GM19025 (cell line): Measurements from ENCODE around the gene PDE8B.

Experiments
- ATAC-seq: cut with Tn5 transposase; IDR thresholded peaks from one replicate; pipeline ENCODE4 v1.9.1; 2021; ENCODE audit warnings: mild to moderate bottlenecking, low read depth, moderate library complexity; ENCODE audit not compliant: unreplicated experiment

PDE8B gene

DNA sequence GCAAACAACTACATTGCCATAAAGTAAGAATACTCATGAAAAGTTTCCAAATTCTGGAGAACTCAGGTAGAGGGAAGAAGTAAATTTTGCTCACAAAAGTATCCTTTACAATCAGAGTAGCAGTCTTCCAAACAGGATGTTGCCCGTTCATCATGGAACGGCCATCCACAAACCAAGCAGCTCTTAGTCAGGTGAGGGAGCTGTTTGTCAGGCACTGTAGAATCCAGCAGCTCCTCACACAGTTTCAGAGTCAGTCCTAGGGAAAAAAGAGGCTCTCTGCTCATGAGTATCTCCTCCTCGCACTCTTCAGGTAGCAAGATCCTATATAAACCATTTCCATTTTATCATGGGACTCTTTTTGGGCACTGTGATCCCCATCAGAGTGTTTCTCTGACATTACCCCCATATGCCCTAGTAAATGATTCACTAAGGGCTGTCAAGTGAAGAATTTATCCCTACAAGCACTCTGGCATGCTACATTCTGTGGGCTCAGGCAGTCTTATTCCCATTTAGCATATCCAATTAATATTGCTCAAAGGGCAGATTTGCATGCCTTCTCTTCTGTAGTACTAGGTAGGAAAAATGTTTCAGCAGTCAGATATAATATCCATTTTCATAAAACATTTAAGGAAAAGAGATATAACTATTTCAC, 183.7 kb downstream of the PDE8B start:
- ATAC-seq, result no peak

DNA sequence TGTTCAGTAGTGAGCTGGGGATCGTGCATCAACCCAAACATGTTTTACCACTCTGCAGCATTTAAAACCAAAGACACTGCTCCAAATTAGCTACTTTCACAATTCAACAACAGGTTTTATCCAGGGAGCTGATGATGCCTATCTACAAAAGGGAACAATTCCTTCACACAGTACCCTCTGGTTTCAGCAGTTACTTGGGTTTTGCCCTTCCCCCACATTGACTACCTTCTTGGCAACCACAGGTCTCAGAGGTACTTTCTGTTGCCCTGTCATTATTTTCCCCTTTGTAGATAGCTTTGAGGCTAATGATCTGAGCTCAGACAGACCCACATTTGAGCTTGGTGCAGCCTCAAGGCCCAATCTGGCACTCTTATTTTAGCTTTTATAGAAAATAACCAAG, 185.5 kb downstream of the PDE8B start:
- ATAC-seq, result no peak

DNA sequence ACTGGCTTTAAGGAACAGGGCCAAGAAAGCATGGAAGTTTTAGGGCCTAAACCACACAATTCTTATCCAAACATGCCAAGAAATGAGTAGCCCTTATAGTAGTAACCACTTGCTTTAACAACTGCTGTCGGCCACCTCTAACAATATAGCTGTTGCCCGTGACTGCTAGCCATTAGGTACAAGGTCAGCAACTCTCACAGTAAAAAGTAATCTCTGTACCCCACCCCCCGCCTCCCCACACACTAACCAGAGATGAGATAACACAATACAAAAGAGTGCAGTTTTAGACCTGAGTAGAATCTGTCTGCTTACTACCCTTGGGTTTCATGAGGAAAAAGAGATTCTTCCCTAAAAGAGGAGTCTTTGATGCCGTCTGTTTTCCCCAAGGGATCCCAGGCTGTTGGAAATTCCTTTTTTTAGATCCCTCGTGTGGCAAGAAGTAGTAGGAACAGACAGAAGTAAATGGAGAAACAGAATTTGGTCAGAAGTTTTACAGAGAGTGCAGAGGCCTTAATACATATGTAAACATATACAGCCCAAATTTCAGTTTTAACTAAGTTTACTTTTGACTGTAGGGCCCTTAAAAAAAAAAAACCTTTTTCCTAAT, 187.3 kb downstream of the PDE8B start:
- ATAC-seq, result no peak

DNA sequence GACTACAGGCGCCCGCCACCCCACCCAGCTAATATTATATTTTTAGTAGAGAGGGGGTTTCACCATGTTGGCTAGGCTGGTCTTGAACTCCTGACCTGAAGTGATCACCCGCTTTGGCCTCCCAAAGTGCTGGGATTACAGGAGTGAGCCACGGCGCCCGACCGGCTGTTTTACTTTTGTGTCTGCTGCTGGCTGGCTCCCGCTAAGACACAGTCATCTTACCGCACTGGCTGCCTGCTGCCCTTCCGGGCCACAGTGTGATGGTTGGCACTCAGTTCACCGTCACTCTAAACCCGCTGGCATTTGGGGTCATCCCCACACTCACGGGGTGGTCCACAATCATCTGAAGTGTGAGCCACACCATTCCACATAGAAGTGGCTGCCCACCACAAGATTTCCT, 188.0 kb downstream of the PDE8B start:
- ATAC-seq, result no peak

DNA sequence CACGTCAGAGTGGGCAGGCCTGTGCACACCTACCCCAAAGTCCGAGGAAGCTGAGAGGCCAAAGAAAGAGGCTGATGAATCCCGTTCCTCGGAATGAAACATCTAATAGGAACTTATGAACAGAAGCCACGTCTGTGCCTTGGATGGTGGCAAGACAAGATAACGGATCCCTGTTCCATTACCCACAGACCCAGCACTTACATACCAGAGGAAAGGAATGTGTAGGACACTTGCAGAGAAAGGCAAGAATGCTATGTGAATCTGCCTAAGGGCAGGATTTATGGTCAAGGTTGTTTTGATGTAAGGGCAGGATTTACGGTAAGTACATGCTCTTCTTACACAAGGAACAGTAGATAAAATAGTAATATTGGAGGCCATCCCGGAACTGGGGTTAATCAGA, 188.4 kb downstream of the PDE8B start:
- ATAC-seq, result no peak

DNA sequence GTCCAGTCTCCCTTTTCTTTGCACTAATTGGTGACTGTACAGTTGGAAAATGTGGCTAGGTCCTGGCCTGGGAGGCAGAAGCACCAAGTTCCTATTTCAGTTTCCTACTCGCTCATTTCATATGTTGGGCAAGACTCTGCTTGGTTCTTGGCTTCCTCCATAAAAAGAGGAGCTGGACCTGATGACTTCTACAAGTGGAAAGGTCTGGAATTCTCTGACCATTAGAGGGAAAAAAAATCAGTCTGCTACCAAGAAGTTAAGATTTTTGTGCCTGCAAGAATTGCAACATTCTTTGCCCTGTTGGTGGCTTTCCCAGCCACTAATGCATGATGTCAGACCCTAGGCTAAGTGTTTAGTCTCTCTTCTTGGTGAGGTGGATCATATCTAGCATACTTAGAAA, 190.2 kb downstream of the PDE8B start:
- ATAC-seq, result no peak

DNA sequence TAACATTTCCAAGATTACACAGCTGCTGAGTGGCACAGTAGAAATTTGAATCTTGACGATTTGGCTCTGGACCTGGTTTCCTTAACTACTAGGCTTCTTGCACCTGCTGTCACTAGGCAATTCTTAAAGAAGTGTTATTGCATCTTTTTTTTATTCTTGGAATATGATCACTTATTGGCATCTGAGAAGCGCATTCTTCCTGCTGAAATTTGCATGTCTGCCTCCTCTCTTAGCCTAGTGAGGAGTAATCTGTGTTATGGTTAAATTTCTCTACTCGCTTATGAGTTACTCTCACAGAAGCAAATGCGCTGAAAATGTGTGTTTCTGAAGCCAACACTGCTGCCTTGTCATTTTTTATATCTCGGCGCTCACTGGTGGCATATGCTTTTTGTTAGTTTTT, 192.3 kb downstream of the PDE8B start:
- no peak for ATAC-seq

DNA sequence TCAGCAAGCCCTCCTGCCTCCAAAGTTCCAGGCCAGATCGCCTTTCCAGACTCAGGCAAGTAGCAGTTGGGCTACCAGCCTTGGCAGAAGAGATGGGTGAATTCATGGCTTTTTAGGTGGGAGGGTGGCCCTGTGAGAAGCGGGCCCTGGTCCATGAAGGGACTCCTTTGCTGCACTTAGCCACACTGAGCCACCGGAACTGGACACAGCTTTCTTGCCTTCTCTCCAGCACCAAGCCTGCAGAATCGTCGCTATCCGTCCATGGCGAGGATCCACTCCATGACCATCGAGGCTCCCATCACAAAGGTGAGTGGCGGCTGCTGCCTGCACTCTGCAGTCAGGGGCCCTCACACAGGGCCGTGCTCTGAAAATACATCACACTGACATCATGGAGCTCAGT, 196.7 kb downstream of the PDE8B start:
- ATAC-seq, result no peak

DNA sequence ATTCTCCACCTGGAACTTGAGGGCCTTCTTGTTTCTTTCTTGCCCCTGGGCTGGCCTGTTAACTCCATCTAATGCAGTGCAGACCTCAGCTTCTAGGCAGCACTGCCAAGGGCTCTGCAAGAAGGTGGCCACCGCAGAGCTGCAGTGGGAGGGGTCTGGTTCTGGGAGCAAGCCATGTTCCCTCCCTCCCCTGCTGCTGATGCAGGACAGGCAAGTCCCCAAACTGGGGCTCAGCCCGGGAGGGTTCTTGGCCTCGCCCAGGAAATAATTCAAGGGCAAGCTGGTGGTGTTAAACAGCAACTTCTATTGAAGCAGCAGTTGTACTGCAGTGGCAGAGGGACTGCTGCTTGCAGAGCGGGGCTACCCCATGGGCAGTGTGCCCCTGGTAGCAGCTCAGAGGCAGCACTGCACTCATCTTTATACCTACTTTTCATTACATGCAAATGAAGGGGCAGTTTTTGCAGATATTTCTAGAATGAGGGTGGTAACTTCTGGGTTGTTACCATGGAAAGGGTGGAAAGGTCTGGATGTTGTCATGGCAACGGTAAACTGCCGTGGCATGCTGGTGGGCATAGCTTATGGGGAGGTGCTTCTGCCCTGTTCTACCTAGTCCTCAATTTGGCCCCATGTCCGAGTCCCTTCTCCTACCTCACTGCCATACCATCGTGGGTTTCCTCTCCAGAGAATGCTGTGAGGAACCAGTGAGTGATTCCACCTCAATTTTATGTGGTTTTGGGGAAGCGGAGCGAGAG, 199.6 kb downstream of the PDE8B start:
- ATAC-seq, result no peak

DNA sequence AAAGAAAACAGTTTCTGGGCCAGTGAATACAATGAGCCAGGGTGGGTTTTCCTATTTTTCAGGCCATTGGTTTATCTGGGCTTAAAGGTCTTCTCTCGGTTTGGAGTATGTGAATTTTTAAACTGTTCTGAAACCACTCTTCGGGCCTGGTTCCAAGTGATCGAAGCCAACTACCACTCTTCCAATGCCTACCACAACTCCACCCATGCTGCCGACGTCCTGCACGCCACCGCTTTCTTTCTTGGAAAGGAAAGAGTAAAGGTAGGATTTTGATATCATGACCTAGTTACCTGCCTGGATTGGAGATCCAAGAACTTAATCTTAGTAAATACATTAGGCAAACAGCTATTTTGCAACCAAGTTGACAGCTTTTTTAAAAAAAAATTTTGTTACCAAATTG, 202.6 kb downstream of the PDE8B start:
- ATAC-seq, result no peak

DNA sequence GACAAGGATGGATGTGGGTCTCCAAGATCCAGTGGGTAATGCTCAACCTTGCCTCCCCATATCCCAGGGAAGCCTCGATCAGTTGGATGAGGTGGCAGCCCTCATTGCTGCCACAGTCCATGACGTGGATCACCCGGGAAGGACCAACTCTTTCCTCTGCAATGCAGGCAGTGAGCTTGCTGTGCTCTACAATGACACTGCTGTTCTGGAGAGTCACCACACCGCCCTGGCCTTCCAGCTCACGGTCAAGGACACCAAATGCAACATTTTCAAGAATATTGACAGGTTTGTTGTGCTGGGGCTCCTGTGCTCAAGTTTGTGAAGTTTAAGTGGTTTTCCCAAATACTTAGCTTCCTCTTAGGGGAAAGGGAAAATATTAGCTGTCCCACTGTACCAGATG, 207.7 kb downstream of the PDE8B start:
- no peak for ATAC-seq

DNA sequence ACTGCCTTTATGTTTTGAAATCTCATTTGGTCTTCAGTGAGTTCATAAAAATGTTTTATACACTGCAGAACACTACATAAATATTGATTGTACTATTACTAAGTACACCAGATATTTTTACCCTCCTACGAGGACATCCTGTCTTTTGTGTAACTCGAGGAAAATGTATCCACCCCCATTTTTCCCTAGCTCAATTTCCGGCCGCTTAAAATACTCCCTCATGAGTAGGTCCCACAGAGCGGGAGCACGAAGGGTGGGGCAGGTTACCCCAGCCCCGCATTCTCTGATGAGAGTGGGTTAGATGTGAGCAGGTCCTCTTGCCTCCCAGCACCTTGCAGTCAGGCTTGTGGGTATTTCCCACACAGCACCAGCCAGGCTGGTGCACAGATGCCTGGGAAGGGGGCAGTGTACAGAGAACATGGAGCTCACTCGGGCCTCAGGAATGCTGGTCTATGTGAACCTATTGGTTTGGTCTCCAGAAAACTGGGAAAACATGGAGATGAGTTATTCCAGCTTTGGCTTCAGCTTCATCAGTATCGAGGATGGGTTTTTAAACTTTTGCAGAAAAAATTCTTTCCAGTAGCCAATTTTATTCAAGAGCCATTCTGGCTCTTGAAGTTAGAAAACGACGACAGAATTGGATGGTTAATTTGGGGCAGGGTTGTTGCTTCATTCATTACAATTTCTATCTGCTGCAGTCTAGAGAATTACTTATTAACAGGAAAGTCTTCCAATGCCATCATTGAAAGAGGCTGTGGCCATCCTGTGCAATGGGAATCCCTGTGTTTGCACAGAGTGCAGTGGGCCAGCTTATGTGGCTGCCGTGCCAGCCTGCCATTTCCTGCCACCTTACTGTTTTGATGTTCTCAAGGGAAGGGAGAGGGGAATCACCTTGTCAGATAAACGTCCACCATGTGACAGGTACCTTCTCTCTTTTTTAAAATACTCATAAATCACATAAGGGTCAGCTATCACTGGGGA, 208.4 kb downstream of the PDE8B start:
- no peak for ATAC-seq

DNA sequence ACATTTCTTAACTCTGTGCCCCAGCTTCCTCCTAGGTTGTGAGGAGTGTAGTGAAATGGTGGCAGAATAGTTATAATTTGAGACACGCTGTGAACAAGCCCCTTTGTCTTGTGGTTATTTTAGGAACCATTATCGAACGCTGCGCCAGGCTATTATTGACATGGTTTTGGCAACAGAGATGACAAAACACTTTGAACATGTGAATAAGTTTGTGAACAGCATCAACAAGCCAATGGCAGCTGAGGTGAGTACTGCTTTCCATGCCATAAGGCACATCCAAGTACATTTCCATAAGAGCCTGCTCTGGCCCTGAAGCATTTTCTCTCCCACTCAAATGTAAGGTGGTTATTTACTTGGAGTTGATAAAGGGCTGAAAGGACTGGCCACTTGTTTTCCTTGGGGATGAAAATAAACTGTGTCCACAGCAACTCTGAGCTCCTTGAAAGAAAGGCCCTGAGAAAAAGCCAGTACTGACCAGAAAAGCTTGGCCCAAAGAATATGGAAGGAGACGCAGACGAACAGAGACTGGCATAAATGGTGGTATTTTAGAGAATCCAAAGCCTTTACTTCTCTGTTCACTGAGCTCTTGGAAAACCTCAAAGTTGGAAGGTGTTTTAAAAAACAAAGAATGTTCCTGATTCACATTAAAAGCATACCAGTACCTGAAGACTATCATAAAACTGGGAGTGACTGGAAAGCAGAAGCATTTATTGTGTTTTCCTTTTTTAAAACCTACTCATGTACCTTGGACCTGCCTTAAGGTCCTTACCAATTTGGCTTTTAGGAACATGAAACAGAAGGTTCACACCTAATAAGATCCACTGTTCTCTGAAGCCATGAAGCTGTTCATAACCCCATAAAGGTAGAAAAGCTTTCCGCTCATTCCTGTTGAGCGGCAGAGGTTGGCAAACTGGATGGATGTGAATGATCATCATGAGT, 209.4 kb downstream of the PDE8B start:
- ATAC-seq, result no peak

DNA sequence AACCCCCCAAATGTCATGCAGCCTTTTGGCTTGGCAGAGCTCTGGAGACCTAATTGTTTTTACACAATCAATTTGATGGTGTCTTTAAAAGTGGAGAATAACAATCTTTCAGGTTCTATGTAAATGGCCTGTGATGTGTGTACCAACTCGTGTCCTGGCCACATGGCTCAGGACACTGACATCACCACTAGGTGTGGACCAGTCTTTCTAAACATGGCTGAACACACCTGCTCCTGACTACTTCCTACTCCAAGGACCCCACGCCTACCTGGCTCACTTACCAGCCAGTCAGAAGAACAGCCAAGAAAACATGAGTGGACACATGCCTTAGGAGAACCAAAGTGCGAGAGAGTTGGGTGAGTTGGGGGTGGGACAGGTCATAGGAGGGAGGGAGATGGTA, 210.5 kb downstream of the PDE8B start:
- no peak for ATAC-seq

DNA sequence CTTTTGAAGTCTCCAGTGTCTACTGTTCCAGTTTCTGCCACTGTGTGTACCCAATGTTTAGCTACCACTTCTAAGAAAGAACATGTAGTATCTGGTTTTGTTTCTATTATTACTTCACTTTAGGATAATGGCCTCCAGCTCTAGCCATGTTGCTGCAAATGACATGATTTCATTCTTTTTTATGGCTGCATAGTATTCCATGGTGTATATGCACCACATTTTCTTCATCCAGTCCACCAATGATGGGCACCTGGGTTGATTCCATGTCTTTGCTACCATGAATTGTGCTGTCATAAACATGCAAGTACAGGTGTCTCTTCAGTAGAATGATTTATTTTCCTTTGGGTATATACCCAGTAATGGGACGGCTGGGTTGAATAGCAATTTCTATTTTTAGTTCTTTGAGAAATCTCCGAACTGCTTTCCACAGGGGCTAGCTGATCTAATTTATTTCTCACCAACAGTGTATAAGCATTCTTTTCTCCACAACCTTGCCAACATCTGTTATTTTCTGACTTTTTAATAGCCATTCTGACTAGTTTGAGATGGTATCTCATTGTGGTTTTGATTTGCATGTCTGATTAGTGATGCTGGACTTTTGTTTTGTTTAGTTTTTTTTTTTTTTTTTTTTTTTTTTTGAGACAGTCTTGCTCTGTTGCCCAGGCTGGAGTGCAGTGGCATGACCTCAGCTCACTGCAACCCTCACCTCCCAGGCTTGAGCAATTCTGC, 212.7 kb downstream of the PDE8B start:
- no peak for ATAC-seq

DNA sequence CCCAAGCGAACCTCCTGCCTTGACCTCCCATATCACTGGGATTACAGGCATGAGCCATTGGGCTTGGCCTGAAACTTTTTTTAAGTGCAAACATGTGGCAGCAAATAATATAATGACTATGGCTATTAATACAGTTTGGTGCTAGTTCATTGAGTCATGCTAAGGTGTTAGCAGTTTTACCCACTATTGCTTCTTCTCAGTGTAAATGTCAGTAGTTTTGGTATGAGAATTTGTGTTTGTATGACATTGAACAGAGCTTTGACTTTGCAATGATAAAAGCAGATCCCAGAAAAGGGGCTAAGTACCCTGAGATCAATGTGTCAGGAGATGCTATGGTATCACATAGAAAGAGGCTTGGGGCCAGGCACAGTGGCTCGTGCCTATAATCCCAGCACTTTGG, 214.4 kb downstream of the PDE8B start:
- ATAC-seq, result no peak

DNA sequence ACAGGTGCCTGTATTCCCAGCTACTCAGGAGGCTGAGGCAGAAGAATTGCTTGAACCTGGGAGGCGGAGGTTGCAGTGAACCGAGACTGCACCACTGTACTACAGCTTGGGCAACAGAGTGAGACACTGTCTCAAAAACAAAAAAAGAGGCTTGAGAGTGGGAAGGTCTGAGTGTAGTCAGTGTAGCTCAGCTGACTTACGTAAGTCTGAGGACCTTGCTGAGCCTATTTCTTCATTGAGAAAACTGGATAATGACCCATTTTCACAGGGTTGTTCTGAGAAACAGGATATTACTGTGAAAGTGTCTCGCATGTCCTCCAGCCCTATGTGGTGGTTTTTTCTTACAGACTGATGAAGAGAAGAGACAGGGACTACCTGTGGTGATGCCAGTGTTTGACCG, 214.9 kb downstream of the PDE8B start:
- no peak for ATAC-seq

DNA sequence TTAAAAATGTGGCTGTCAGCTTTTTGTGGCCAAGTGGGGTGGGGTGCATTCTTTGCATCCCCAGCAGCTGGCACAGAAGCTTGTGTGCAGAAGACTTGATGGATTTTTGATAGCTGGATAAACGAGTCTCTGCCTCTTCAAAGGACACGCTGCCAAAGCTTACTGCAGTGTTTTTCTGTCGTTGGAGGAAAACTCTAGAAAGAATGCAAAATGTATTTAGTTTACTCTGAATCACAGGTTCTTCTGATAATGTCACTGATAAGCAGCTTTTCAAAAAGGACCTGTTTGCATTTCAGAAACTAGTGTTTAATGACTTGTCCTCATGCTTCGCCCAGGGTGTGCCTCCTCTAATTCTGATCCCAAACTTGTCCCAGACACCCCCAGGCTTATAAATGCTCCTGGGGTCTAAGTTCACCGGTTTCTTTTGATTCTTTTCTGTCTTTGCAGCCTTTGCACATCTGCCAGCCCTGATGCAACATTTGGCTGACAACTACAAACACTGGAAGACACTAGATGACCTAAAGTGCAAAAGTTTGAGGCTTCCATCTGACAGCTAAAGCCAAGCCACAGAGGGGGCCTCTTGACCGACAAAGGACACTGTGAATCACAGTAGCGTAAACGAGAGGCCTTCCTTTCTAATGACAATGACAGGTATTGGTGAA, 215.6 kb downstream of the PDE8B start:
- ATAC-seq, result no peak

DNA sequence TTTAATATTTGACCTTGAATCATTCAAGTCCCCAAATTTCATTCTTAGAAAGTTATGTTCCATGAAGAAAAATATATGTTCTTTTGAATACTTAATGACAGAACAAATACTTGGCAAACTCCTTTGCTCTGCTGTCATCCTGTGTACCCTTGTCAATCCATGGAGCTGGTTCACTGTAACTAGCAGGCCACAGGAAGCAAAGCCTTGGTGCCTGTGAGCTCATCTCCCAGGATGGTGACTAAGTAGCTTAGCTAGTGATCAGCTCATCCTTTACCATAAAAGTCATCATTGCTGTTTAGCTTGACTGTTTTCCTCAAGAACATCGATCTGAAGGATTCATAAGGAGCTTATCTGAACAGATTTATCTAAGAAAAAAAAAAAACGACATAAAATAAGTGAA, 216.2 kb downstream of the PDE8B start:
- ATAC-seq, result no peak
